T-cell (primary cell): ENCODE measurements around the gene SUFU. TPM values are rescaled to one million over a fixed set of nuclear protein-coding genes. Genes with fewer than 3 reads are reported as not detected.

Experiments used
- ATAC-seq, 4 experiments: fragments of 200-7000 bp in 3 of 4; fragments of 150-1000 bp in 1 of 4; cut with Tn5 transposase; replicated peaks in 1 of 4; 1 replicate in 3 of 4; 2 replicates in 1 of 4; pipeline ENCODE4 v1.10.0; 2021; ENCODE audit warnings: moderate library complexity in 3 of 4, mild to moderate bottlenecking in 2 of 4, moderate number of reproducible peaks in 1 of 4
- CTCF ChIA-PET, 2 donors: fragments of 300-600 bp; sonication (Branson Sonifier 250); formaldehyde crosslinking; loops; one replicate each; lab custom pipeline; 2022; ENCODE audit warnings: antibody characterized with exemption in 2 of 2; lab: Charles Lee
- POLR2A ChIA-PET, 2 donors: fragments of 300-600 bp; sonication (Branson Sonifier 250); formaldehyde crosslinking; loops; one replicate each; lab custom pipeline; 2022; ENCODE audit warnings: antibody characterized with exemption in 2 of 2; lab: Charles Lee
- DNase-seq, 35 experiments: peaks; one replicate each; pipeline versions ENCODE4 v3.0.0 to v3.0.0-alpha.2; 2013 to 2023
- H3K27ac ChIP-seq: one replicate; pipeline ENCODE4 v1.5.1; 2013; ENCODE audit warnings: low read length
- H3K27me3 ChIP-seq, 2 experiments: replicated peaks in 1 of 2; 1 replicate in 1 of 2; 2 replicates in 1 of 2; pipeline versions ENCODE4 v1.6.1 to v1.7.0; 2013; ENCODE audit warnings: low read length in 1 of 2, mixed read lengths in 1 of 2; ENCODE audit not compliant: control insufficient read depth in 2 of 2, insufficient read depth in 2 of 2; ENCODE audit errors: extremely low read depth in 1 of 2
- H3K36me3 ChIP-seq, 2 donors: 1 replicate in 1 of 2; 2 replicates in 1 of 2; pipeline versions ENCODE4 v1.6.1 to v1.7.0; 2013; ENCODE audit warnings: low read length in 1 of 2; ENCODE audit not compliant: control insufficient read depth in 2 of 2, insufficient read depth in 1 of 2; ENCODE audit errors: extremely low read depth in 1 of 2
- H3K4me1 ChIP-seq, 2 experiments: 1 replicate in 1 of 2; 2 replicates in 1 of 2; pipeline versions ENCODE4 v1.6.1 to v1.7.0; 2013; ENCODE audit warnings: low read length in 2 of 2, mixed read lengths in 1 of 2; ENCODE audit not compliant: insufficient read depth in 2 of 2, control insufficient read depth in 1 of 2; ENCODE audit errors: extremely low read depth in 1 of 2
- H3K4me3 ChIP-seq, 2 donors: 1 replicate in 1 of 2; 2 replicates in 1 of 2; pipeline versions ENCODE4 v1.5.1 to v1.7.0; 2013; ENCODE audit warnings: mild to moderate bottlenecking in 2 of 2, low read length in 1 of 2, moderate library complexity in 1 of 2; ENCODE audit not compliant: control insufficient read depth in 1 of 2; ENCODE audit errors: extremely low read depth in 1 of 2
- H3K9me3 ChIP-seq: 2 replicates; pipeline ENCODE4 v1.7.0; 2013
- H3K27ac Mint-ChIP-seq, 2 donors: one replicate each; pipeline ENCODE4 v1.8.0; 2020 to 2021; ENCODE audit warnings: mild to moderate bottlenecking in 2 of 2, mixed read lengths in 2 of 2
- H3K27me3 Mint-ChIP-seq, 2 donors: one replicate each; pipeline ENCODE4 v1.8.0; 2021 to 2022; ENCODE audit warnings: mixed read lengths in 2 of 2
- H3K36me3 Mint-ChIP-seq: one replicate; pipeline ENCODE4 v1.8.0; 2021; ENCODE audit warnings: mixed read lengths
- H3K4me1 Mint-ChIP-seq, 3 donors: one replicate each; pipeline ENCODE4 v1.8.0; 2020 to 2022; ENCODE audit warnings: mixed read lengths in 3 of 3, mild to moderate bottlenecking in 1 of 3
- H3K4me3 Mint-ChIP-seq, 3 donors: one replicate each; pipeline ENCODE4 v1.8.0; 2020 to 2022; ENCODE audit warnings: mild to moderate bottlenecking in 3 of 3, mixed read lengths in 3 of 3, moderate library complexity in 3 of 3
- H3K9me3 Mint-ChIP-seq, 3 donors: one replicate each; pipeline ENCODE4 v1.8.0; 2020 to 2022; ENCODE audit warnings: mixed read lengths in 3 of 3
- WGBS: methylation state at CpG from one replicate; pipeline ENCODE4 v1.1.5; 2013; ENCODE audit warnings: missing lambda C conversion rate; ENCODE audit not compliant: insufficient coverage; 5-methylcytosine and 5-hydroxymethylcytosine counted together
- total RNA-seq, 35 experiments: library from RNA in 6 of 35; stranded (reverse) in 6 of 35; fragments of 120-200 nt in 1 of 35; gene quantifications; one replicate each; pipeline versions ENCODE4 v1.2.1 to v1.2.4 and lab custom pipeline; 2013 to 2026

Gene SUFU
- total RNA-seq, 5 donors from 2014 or later (not counting 1 experiment from before 2014, with no cell fraction given), result 13.2 to 16.4 (median 15.4) TPM

DNA sequence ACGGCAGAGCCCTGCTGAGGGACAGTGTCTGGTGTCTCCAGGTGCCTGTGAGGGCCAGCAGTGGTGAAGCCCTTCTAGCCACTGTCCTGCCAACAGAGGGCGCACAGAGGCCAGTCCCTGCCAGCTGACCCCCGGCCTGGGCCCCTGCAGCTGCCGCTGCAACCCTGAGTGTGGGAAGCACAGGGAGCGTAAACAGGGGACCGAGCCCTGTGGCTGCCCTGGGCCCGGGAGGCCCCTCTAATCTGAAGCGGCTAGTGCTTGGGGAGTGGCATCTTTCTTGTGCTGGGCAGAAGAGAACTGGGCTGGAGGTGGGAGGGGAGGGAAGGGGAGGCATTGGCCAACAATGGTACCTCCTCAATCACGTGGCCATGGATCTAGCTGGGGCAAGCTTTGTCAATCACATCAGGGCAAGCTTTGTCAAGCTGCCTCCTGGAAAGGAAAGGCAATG, 175.1 kb downstream of the SUFU start:
- Mint-ChIP-seq H3K27ac (peak overlapping the region; percentile 49 to 73), H3K27me3 (no peaks in the 10 kb centered on the region), H3K9me3 (no peaks in the 10 kb centered on the region), H3K36me3 (peaks cover 18% of the 10 kb centered on the region), H3K4me1 (peaks cover 48 to 61% (median 48%) of the 10 kb centered on the region in 3 donors), H3K4me3 (no peak overlapping the region)
- CTCF ChIA-PET, result interaction anchor here in 1 of 2 donors (0.6 kb wide), 1 partner anchor 666 kb away, joined by 3 read pairs; no protein-coding TSS in a partner anchor
- Histone ChIP-seq H3K36me3 (peaks cover 0 to 4% of the 10 kb centered on the region in 2 donors), H3K9me3 (no peaks in the 10 kb centered on the region), H3K27me3 (no peaks in the 10 kb centered on the region), H3K4me3 (no peak overlapping the region), H3K27ac (no peak overlapping the region), H3K4me1 (peaks cover 33 to 41% of the 10 kb centered on the region in 2 experiments)
- WGBS, result 65% methylated on average over 9 of the region's 9 CpGs
- peak in 1 of 35 experiments; percentile 22 for DNase-seq
- POLR2A ChIA-PET, result interaction anchor here in 1 of 2 donors (0.9 kb wide), 1 partner anchor 7 kb away, joined by 3 read pairs; no protein-coding TSS in a partner anchor
- ATAC-seq, result no peak

DNA sequence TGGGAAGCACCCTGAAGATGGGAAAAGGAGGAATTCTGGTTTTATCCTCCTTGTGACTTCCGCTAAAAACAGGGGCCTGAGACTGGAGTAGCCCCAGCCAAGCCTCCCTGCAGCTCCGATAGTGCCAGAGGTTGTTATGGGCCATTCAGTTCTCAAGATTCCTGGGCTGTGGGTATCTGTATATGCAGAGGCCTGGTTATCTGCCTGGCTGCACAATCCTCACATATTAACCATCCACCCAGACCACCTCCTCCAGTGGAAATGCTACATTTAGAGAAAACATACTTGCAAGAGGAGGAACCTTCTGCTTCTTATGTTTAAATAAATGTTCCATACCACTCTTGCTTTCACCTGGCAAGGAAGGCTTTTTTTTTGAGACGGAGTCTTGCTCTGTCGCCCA, 175.8 kb downstream of the SUFU start:
- Histone ChIP-seq H3K27ac (no peak overlapping the region), H3K9me3 (no peaks in the 10 kb centered on the region), H3K36me3 (peaks cover 0 to 4% of the 10 kb centered on the region in 2 donors), H3K4me1 (peaks cover 32 to 34% of the 10 kb centered on the region in 2 experiments), H3K4me3 (no peak overlapping the region), H3K27me3 (no peaks in the 10 kb centered on the region)
- ATAC-seq (no peak), DNase-seq (no peak)
- H3K27me3 Mint-ChIP-seq, result no peaks in the 10 kb centered on the region
- peaks cover 41 to 53% (median 41%) of the 10 kb centered on the region in 3 donors for H3K4me1 Mint-ChIP-seq
- WGBS, result 100% methylated on average over 3 of the region's 4 CpGs
- CTCF ChIA-PET, result no interaction called here
- H3K4me3 Mint-ChIP-seq, result no peak overlapping the region
- peaks cover 19% of the 10 kb centered on the region for H3K36me3 Mint-ChIP-seq
- POLR2A ChIA-PET, result no interaction called here
- H3K9me3 Mint-ChIP-seq, result no peaks in the 10 kb centered on the region
- H3K27ac Mint-ChIP-seq, result no peak overlapping the region

DNA sequence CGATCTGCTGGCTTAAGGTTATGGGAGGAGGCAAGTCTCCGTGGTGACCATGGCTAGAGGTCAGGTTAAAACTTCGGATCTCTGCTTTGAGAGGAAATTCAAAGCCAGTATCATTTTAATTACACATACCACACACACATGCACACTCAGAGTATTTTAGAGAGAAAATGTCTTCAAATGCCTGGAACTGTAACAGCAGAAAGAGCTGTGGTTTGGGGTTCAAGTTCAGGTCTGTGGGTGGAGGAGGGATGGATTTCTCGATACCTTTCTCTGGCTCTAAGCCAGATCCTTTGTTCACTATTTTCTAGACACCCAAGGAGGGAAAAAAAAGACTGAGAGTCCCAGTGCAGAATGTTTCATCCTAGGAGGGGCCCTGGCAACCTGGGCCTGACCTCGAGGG, 177.9 kb downstream of the SUFU start:
- Mint-ChIP-seq H3K4me1 (peaks cover 21 to 32% (median 25%) of the 10 kb centered on the region in 3 donors), H3K27ac (peak overlapping the region in 1 of 2 donors; percentile 31), H3K36me3 (peaks cover 23% of the 10 kb centered on the region), H3K9me3 (no peaks in the 10 kb centered on the region), H3K27me3 (no peaks in the 10 kb centered on the region), H3K4me3 (no peak overlapping the region)
- Histone ChIP-seq H3K36me3 (peaks cover 0 to 9% of the 10 kb centered on the region in 2 donors), H3K9me3 (no peaks in the 10 kb centered on the region), H3K27me3 (no peaks in the 10 kb centered on the region), H3K4me3 (no peak overlapping the region), H3K27ac (no peak overlapping the region), H3K4me1 (peaks cover 12 to 14% of the 10 kb centered on the region in 2 experiments)
- ChIA-PET POLR2A (interaction anchor here in 1 of 2 donors (0.7 kb wide), 1 partner anchor 592 kb away, joined by 3 read pairs; no protein-coding TSS in a partner anchor), CTCF (no interaction called here)
- no peak for ATAC-seq
- WGBS, result no CpG with 5 or more reads among the region's 5 CpGs
- DNase-seq, result no peak

DNA sequence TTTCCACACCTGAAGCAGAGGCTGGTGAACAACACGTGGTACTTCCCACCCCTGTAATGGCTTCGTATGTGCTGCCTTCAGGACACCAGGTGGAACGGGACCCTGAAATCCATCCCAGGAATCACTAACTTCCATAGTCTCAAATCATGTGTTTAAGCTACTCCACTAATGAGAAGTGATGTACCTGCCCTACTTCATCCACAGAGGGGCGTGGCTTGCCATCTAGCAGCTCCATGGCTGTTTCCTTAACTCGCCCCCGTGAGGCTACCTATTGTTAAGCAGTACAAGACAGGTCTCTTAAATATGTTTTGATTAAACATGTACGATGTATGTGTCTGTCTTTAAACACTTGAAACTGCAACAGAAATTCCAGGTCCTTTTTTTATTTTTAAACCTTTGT, 178.6 kb downstream of the SUFU start:
- POLR2A ChIA-PET, result interaction anchor here (0.5 to 0.6 kb wide), 2 partner anchors 36 to 694 kb away, joined by 3 to 6 read pairs; no protein-coding TSS in a partner anchor

DNA sequence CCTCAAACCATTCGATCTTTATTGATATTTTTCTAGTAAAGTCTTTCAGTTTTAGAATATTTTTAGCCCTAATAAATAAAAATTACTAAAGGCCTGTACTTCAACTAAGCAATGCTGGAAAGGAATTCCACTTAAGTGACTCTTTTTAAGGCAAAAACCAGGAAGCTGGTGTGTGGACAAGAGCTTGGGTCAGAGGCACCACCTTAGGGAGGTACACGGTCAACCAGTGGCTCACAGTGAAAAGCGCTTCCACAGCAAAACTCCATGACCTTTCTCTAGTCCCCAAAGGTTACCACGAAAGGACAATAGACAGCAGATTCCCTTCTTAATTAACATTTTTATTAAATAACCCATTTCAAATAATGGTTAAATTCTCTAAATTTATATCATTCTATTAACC, 179.2 kb downstream of the SUFU start:
- Mint-ChIP-seq H3K4me1 (peaks cover 12 to 22% (median 19%) of the 10 kb centered on the region in 3 donors), H3K9me3 (no peaks in the 10 kb centered on the region), H3K27ac (no peak overlapping the region), H3K36me3 (peaks cover 23% of the 10 kb centered on the region), H3K27me3 (no peaks in the 10 kb centered on the region), H3K4me3 (no peak overlapping the region)
- DNase-seq (no peak), ATAC-seq (no peak)
- Histone ChIP-seq H3K4me3 (no peak overlapping the region), H3K4me1 (peaks cover 10% of the 10 kb centered on the region in 2 experiments), H3K36me3 (peaks cover 0 to 9% of the 10 kb centered on the region in 2 donors), H3K27me3 (no peaks in the 10 kb centered on the region), H3K9me3 (no peaks in the 10 kb centered on the region), H3K27ac (no peak overlapping the region)
- POLR2A ChIA-PET, result no interaction called here
- CTCF ChIA-PET, result no interaction called here
- no CpG with 5 or more reads among the region's 4 CpGs for WGBS

More for the DNA sequence above, 178.6 kb downstream of the SUFU start:
- peaks cover 0 to 9% of the 10 kb centered on the region in 2 donors for H3K36me3 ChIP-seq
- Mint-ChIP-seq H3K36me3 (peaks cover 23% of the 10 kb centered on the region), H3K27ac (peak overlapping the region in 1 of 2 donors; percentile 0), H3K4me3 (no peak overlapping the region), H3K9me3 (no peaks in the 10 kb centered on the region), H3K27me3 (no peaks in the 10 kb centered on the region), H3K4me1 (peaks cover 14 to 27% (median 19%) of the 10 kb centered on the region in 3 donors)
- no peaks in the 10 kb centered on the region for H3K9me3 ChIP-seq
- WGBS, result 90% methylated on average over 3 of the region's 7 CpGs
- ATAC-seq (peak in 3 of 4 experiments; percentile 50 to 84 (median 54)), DNase-seq (peak in 6 of 35 experiments; percentile 14 to 44 (median 30))
- H3K27me3 ChIP-seq, result no peaks in the 10 kb centered on the region
- H3K4me3 ChIP-seq, result no peak overlapping the region
- CTCF ChIA-PET, result no interaction called here
- peaks cover 10% of the 10 kb centered on the region in 2 experiments for H3K4me1 ChIP-seq
- no peak overlapping the region for H3K27ac ChIP-seq
